ENCODE results near the gene HSPB8. TPM values are rescaled to one million over a fixed set of nuclear protein-coding genes. Genes with fewer than 3 reads are reported as not detected.

HSPB8 gene
- total and polyA plus RNA-seq, 8 donors, result 17.3 to 253 (median 59.6) TPM

GRCh38 chr12:119176267-119177055 is 2.3 kb upstream of the HSPB8 start:
- peak overlapping the region in 3 of 4 donors; percentile 12 to 33 (median 26) for H3K4me3 ChIP-seq
- H3K4me1 ChIP-seq, result peaks cover 3 to 42% (median 24%) of the 10 kb centered on the region in 4 donors
- peaks cover 0 to 5% (median 0%) of the 10 kb centered on the region in 3 donors for H3K27me3 ChIP-seq
- intact Hi-C loops (cut with DNase I; ENCODE audit: low total_unique reads), result no loop called here
- H3K36me3 ChIP-seq, result no peaks in the 10 kb centered on the region
- peak; percentile 78 to 95 for DNase-seq
- WGBS, 5 donors, result 24 to 33% (median 31%) methylated on average over 18 to 21 of the region's 21 CpGs
- TF ChIP-seq POLR2A (IDR thresholded peaks at IDR 0.05), result no peak
- TF ChIP-seq CTCF (IDR thresholded peaks at IDR 0.05), result no peak
- peak; percentile 15 for TF ChIP-seq EP300 (IDR thresholded peaks at IDR 0.05)
- peak in 2 of 3 donors; percentile 61 to 92 for TF ChIP-seq POLR2AphosphoS5 (IDR thresholded peaks at IDR 0.05)
- H3K27ac ChIP-seq, result peak overlapping the region in 4 of 5 donors; percentile 86 to 95 (median 91)
- no peaks in the 10 kb centered on the region for H3K9me3 ChIP-seq

GRCh38 chr12:119177056-119177325 is 1.7 kb upstream of the HSPB8 start:
- TF ChIP-seq EP300 (IDR thresholded peaks at IDR 0.05) (no peak), POLR2AphosphoS5 (IDR thresholded peaks at IDR 0.05) (no peak), CTCF (IDR thresholded peaks at IDR 0.05) (no peak), POLR2A (IDR thresholded peaks at IDR 0.05) (no peak)
- Histone ChIP-seq H3K4me3 (no peak overlapping the region), H3K36me3 (no peaks in the 10 kb centered on the region), H3K4me1 (peaks cover 3 to 42% (median 26%) of the 10 kb centered on the region in 4 donors), H3K27ac (peak overlapping the region in 4 of 5 donors; percentile 86 to 95 (median 91)), H3K9me3 (no peaks in the 10 kb centered on the region), H3K27me3 (peaks cover 0 to 5% (median 0%) of the 10 kb centered on the region in 3 donors)
- DNase-seq, result no peak
- intact Hi-C loops (cut with DNase I; ENCODE audit: low total_unique reads), result no loop called here
- 62 to 88% (median 79%) methylated on average over 4 of the region's 4 CpGs for WGBS, 5 donors

GRCh38 chr12:119177724-119178380 is 879 bp upstream of the HSPB8 start:
- no peak for DNase-seq
- 87 to 96% (median 92%) methylated on average over 15 of the region's 15 CpGs for WGBS, 5 donors
- Histone ChIP-seq H3K27me3 (peaks cover 0 to 5% (median 0%) of the 10 kb centered on the region in 3 donors), H3K36me3 (no peaks in the 10 kb centered on the region), H3K27ac (peak overlapping the region in 4 of 5 donors; percentile 86 to 95 (median 91)), H3K4me1 (peaks cover 3 to 47% (median 29%) of the 10 kb centered on the region in 4 donors), H3K9me3 (no peaks in the 10 kb centered on the region), H3K4me3 (no peak overlapping the region)
- intact Hi-C loops (cut with DNase I; ENCODE audit: low total_unique reads), result no loop called here
- TF ChIP-seq POLR2AphosphoS5 (IDR thresholded peaks at IDR 0.05) (peak in 1 of 3 donors; percentile 10), POLR2A (IDR thresholded peaks at IDR 0.05) (no peak)

- DNase-seq, result peak; percentile 58 to 68
- 38 to 49% (median 43%) methylated on average over 15 to 18 of the region's 18 CpGs for WGBS, 5 donors
Observed at GRCh38 chr12:119179335-119180021, 747 bp downstream of the HSPB8 start.

More at GRCh38 chr12:119179335-119180021, 747 bp downstream of the HSPB8 start:
- H3K9me3 ChIP-seq, result no peaks in the 10 kb centered on the region
- H3K27me3 ChIP-seq, result peaks cover 0 to 5% (median 0%) of the 10 kb centered on the region in 3 donors
- H3K4me1 ChIP-seq, result peaks cover 3 to 63% (median 39%) of the 10 kb centered on the region in 4 donors
- TF ChIP-seq POLR2AphosphoS5 (IDR thresholded peaks at IDR 0.05), result peak in 2 of 3 donors; percentile 2 to 43
- no peak for TF ChIP-seq EP300 (IDR thresholded peaks at IDR 0.05)
- intact Hi-C loops (cut with DNase I; ENCODE audit: low total_unique reads), result no loop called here
- peak overlapping the region; percentile 80 to 95 (median 91) for H3K27ac ChIP-seq
- no peaks in the 10 kb centered on the region for H3K36me3 ChIP-seq
- peak overlapping the region; percentile 52 to 62 (median 57) for H3K4me3 ChIP-seq
